ENCODE measurements around the gene ZDHHC14.

The ZDHHC14 gene

GRCh38 chr6:157518397-157519250, 137.6 kb downstream of the ZDHHC14 start:
- no peak for DNase-seq (ENCODE audit: low spot score)

GRCh38 chr6:157519255-157520116, 138.5 kb downstream of the ZDHHC14 start:
- no peak for DNase-seq (ENCODE audit: low spot score)

GRCh38 chr6:157520117-157520406, 139.1 kb downstream of the ZDHHC14 start:
- DNase-seq (ENCODE audit: low spot score): no peak

- DNase-seq (ENCODE audit: low spot score): no peak
These were observed 139.8 kb downstream of the ZDHHC14 start for GRCh38 chr6:157520596-157521361.

GRCh38 chr6:157521362-157522335, 140.7 kb downstream of the ZDHHC14 start:
- no peak for DNase-seq (ENCODE audit: low spot score)

- no peak for DNase-seq (ENCODE audit: low spot score)
These were observed 141.5 kb downstream of the ZDHHC14 start for GRCh38 chr6:157522472-157522871.

- DNase-seq (ENCODE audit: low spot score): no peak
These were observed 143.7 kb downstream of the ZDHHC14 start for GRCh38 chr6:157524735-157525134.

- no peak for DNase-seq (ENCODE audit: low spot score)
These were observed 144.4 kb downstream of the ZDHHC14 start for GRCh38 chr6:157525292-157525889.

GRCh38 chr6:157525918-157526425, 145.0 kb downstream of the ZDHHC14 start:
- DNase-seq (ENCODE audit: low spot score): no peak

GRCh38 chr6:157527471-157527907, 146.5 kb downstream of the ZDHHC14 start:
- DNase-seq (ENCODE audit: low spot score): no peak

- no peak for DNase-seq (ENCODE audit: low spot score)
These were observed 148.1 kb downstream of the ZDHHC14 start for GRCh38 chr6:157528931-157529653.

- DNase-seq (ENCODE audit: low spot score): no peak
These were observed 148.7 kb downstream of the ZDHHC14 start for GRCh38 chr6:157529654-157530039.

GRCh38 chr6:157530126-157530525, 149.1 kb downstream of the ZDHHC14 start:
- DNase-seq (ENCODE audit: low spot score): no peak

GRCh38 chr6:157530724-157531168, 149.8 kb downstream of the ZDHHC14 start:
- no peak for DNase-seq (ENCODE audit: low spot score)

GRCh38 chr6:157531169-157531985, 150.4 kb downstream of the ZDHHC14 start:
- DNase-seq (ENCODE audit: low spot score): no peak

GRCh38 chr6:157531986-157532365, 151.0 kb downstream of the ZDHHC14 start:
- no peak for DNase-seq (ENCODE audit: low spot score)

- DNase-seq (ENCODE audit: low spot score): no peak
These were observed 152.3 kb downstream of the ZDHHC14 start for GRCh38 chr6:157533048-157533871.
